Suppressor macrophage (primary cell): ENCODE measurements around the gene GTSF1L.

Experiments used
- DNase-seq, 4 experiments: peaks; one replicate each; pipeline ENCODE4 v3.0.0-alpha.2; 2020 to 2022

Gene GTSF1L

GRCh38 chr20:43715511-43715910 lies 11.3 kb downstream of the GTSF1L start:
- no peak for DNase-seq

- DNase-seq = no peak
These were observed 11.8 kb downstream of the GTSF1L start for GRCh38 chr20:43715044-43715443.

- DNase-seq = no peak
These were observed 15.6 kb downstream of the GTSF1L start for GRCh38 chr20:43711098-43711654.

- DNase-seq = no peak
These were observed 16.3 kb downstream of the GTSF1L start for GRCh38 chr20:43710370-43711044.

GRCh38 chr20:43702502-43702901 lies 24.3 kb downstream of the GTSF1L start:
- DNase-seq = no peak

GRCh38 chr20:43700627-43701026 lies 26.2 kb downstream of the GTSF1L start:
- DNase-seq = no peak

GRCh38 chr20:43699941-43700565 lies 26.7 kb downstream of the GTSF1L start:
- no peak for DNase-seq

- no peak for DNase-seq
These were observed 31.2 kb downstream of the GTSF1L start for GRCh38 chr20:43695571-43695970.

GRCh38 chr20:43694763-43695162 lies 32.0 kb downstream of the GTSF1L start:
- no peak for DNase-seq

- DNase-seq = peak; percentile 67 to 85 (median 73)
These were observed 34.8 kb downstream of the GTSF1L start for GRCh38 chr20:43691928-43692524.

GRCh38 chr20:43690943-43691598 lies 35.7 kb downstream of the GTSF1L start:
- no peak for DNase-seq

GRCh38 chr20:43689165-43689564 lies 37.6 kb downstream of the GTSF1L start:
- no peak for DNase-seq

GRCh38 chr20:43686820-43687219 lies 40.0 kb downstream of the GTSF1L start:
- no peak for DNase-seq

GRCh38 chr20:43682446-43682845 lies 44.4 kb downstream of the GTSF1L start:
- no peak for DNase-seq

GRCh38 chr20:43681991-43682410 lies 44.8 kb downstream of the GTSF1L start:
- DNase-seq = no peak

- DNase-seq = no peak
These were observed 45.3 kb downstream of the GTSF1L start for GRCh38 chr20:43681468-43681942.

- DNase-seq = no peak
These were observed 45.8 kb downstream of the GTSF1L start for GRCh38 chr20:43680981-43681380.

- DNase-seq = no peak
These were observed 50.4 kb downstream of the GTSF1L start for GRCh38 chr20:43676368-43676767.
